Measurements from ENCODE around the gene LY6G5B. TPM values are rescaled to one million over a fixed set of nuclear protein-coding genes. Genes with fewer than 3 reads are reported as not detected.

LY6G5B gene
- total and polyA plus RNA-seq, 2 donors (not counting 1 experiment from before 2014, with no cell fraction given): 28.4 to 44.2 TPM

- Histone ChIP-seq H3K4me1 (ENCODE audit: control insufficient read depth in 2 of 2, insufficient read depth in 2 of 2, low read length in 2 of 2) (no peaks in the 10 kb centered on the region), H3K27ac (ENCODE audit: low read length in 2 of 2) (no peak overlapping the region), H3K4me3 (ENCODE audit: control extremely low read depth in 1 of 5, extremely low read depth in 1 of 5, insufficient read depth in 1 of 5, low read depth in 2 of 5, low read length in 4 of 5) (no peak overlapping the region), H3K79me2 (ENCODE audit: control insufficient read depth, insufficient read depth, low read length) (peaks cover 19% of the 10 kb centered on the region), H3K27me3 (replicated peaks in 1 of 4; ENCODE audit: control extremely low read depth in 1 of 4, control insufficient read depth in 3 of 4, insufficient read depth in 4 of 4, low read length in 3 of 4) (no peaks in the 10 kb centered on the region), H3K9ac (ENCODE audit: low read length) (no peak overlapping the region), H2AFZ (ENCODE audit: insufficient read depth, low read depth, low read length, poor library complexity, severe bottlenecking) (no peak overlapping the region), H3K36me3 (replicated peaks in 1 of 2; ENCODE audit: control extremely low read depth in 1 of 2, control insufficient read depth in 1 of 2, extremely low read depth in 1 of 2, insufficient read depth in 2 of 2, low read length in 1 of 2) (peaks cover 10 to 93% of the 10 kb centered on the region in 2 experiments), H4K20me1 (ENCODE audit: control insufficient read depth, insufficient read depth, low read length, poor library complexity, severe bottlenecking) (peaks cover 33% of the 10 kb centered on the region), H3K4me2 (replicated peaks; ENCODE audit: low read depth, low read length, poor library complexity, severe bottlenecking) (no peak overlapping the region), H3K9me3 (ENCODE audit: control extremely low read depth in 1 of 3, control insufficient read depth in 2 of 3, insufficient read depth in 1 of 3, low read length in 2 of 3) (no peaks in the 10 kb centered on the region)
- ATAC-seq (ENCODE audit: low read depth) (no peak), DNase-seq (no peak)
- intact Hi-C loops (cut with micrococcal nuclease): no loop called here
- no peaks in the 10 kb centered on the region for H3K9me3 Mint-ChIP-seq (ENCODE audit: insufficient read depth)
- 97% methylated on average over 10 of the region's 17 CpGs for WGBS (ENCODE audit: insufficient coverage)
- POLR2A ChIA-PET: no interaction called here
- CTCF ChIA-PET: interaction anchor here (0.7 kb wide), 1 partner anchor 49 kb away, joined by 4 read pairs; no protein-coding TSS in a partner anchor
- no peaks in the 10 kb centered on the region for H3K27me3 Mint-ChIP-seq
- TF ChIP-seq CTCF (IDR thresholded peaks at IDR 0.05) (no peak), EZH2 (IDR thresholded peaks at IDR 0.05; ENCODE audit: borderline replicate concordance, insufficient read depth, low read depth, low read length, poor library complexity, severe bottlenecking) (no peak)
- H3K4me1 Mint-ChIP-seq: no peaks in the 10 kb centered on the region
- H3K27ac Mint-ChIP-seq: no peak overlapping the region
- no peak overlapping the region for H3K4me3 Mint-ChIP-seq
Observed at GRCh38 chr6:31643818-31644454, 25.8 kb upstream of the LY6G5B start.

DNA sequence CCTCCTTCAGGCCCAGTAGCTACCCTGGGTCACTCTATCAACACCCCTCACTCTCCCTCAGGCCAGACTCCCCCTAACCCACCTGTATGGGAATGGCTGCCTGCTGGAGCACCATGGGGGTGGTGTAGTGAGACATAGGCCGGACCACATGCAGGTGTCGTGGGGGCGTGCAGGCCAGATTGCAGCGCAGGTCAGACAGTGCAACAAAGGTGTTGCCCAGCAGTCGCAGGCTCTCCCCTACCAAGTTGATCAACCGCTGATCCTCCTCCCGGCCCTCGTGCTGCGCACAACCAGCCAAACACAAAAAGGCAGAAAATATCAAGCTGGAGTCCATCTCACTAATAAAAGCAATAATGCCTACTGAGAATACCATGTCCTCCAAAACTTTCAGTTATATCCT lies 24.5 kb upstream of the LY6G5B start:
- Histone ChIP-seq H3K36me3 (replicated peaks in 1 of 2; ENCODE audit: control extremely low read depth in 1 of 2, control insufficient read depth in 1 of 2, extremely low read depth in 1 of 2, insufficient read depth in 2 of 2, low read length in 1 of 2) (peaks cover 5 to 87% of the 10 kb centered on the region in 2 experiments), H3K9me3 (ENCODE audit: control extremely low read depth in 1 of 3, control insufficient read depth in 2 of 3, insufficient read depth in 1 of 3, low read length in 2 of 3) (no peaks in the 10 kb centered on the region), H2AFZ (ENCODE audit: insufficient read depth, low read depth, low read length, poor library complexity, severe bottlenecking) (no peak overlapping the region), H3K79me2 (ENCODE audit: control insufficient read depth, insufficient read depth, low read length) (peaks cover 33% of the 10 kb centered on the region), H3K27ac (ENCODE audit: low read length in 2 of 2) (no peak overlapping the region), H3K4me3 (ENCODE audit: control extremely low read depth in 1 of 5, extremely low read depth in 1 of 5, insufficient read depth in 1 of 5, low read depth in 2 of 5, low read length in 4 of 5) (no peak overlapping the region), H3K4me2 (replicated peaks; ENCODE audit: low read depth, low read length, poor library complexity, severe bottlenecking) (no peak overlapping the region), H4K20me1 (ENCODE audit: control insufficient read depth, insufficient read depth, low read length, poor library complexity, severe bottlenecking) (peaks cover 38% of the 10 kb centered on the region), H3K9ac (ENCODE audit: low read length) (no peak overlapping the region), H3K4me1 (ENCODE audit: control insufficient read depth in 2 of 2, insufficient read depth in 2 of 2, low read length in 2 of 2) (no peaks in the 10 kb centered on the region), H3K27me3 (replicated peaks in 1 of 4; ENCODE audit: control extremely low read depth in 1 of 4, control insufficient read depth in 3 of 4, insufficient read depth in 4 of 4, low read length in 3 of 4) (no peaks in the 10 kb centered on the region)
- intact Hi-C loops (cut with micrococcal nuclease): no loop called here
- Mint-ChIP-seq H3K4me3 (no peak overlapping the region), H3K27me3 (no peaks in the 10 kb centered on the region), H3K4me1 (peaks cover 5% of the 10 kb centered on the region), H3K9me3 (ENCODE audit: insufficient read depth) (no peaks in the 10 kb centered on the region), H3K27ac (peak overlapping the region; percentile 32)
- ATAC-seq (ENCODE audit: low read depth): no peak
- TF ChIP-seq CTCF (IDR thresholded peaks at IDR 0.05) (no peak), EZH2 (IDR thresholded peaks at IDR 0.05; ENCODE audit: borderline replicate concordance, insufficient read depth, low read depth, low read length, poor library complexity, severe bottlenecking) (no peak)
- ChIA-PET POLR2A (interaction anchor here (0.6 kb wide), 1 partner anchor 533 kb away, joined by 8 read pairs; the partner anchor contains the start of gene RNF5), CTCF (no interaction called here)
- WGBS (ENCODE audit: insufficient coverage): 98% methylated on average over 9 of the region's 9 CpGs
- DNase-seq: no peak
